ENCODE results near the gene ADAM10.
A peak's percentile ranks its signal among the peaks of the same experiment; 100 is the strongest.

The ADAM10 gene

GRCh38 chr15:58749532-58750337, at the start of gene ADAM10:
TSS of gene ADAM10 (minus strand) at chr15:58749707. CDS start at chr15:58749534, 173 bp downstream.
- H3K4me1 ChIP-seq (ENCODE audit: insufficient read depth, low read length), result peaks cover 19% of the 10 kb centered on the region

DNA sequence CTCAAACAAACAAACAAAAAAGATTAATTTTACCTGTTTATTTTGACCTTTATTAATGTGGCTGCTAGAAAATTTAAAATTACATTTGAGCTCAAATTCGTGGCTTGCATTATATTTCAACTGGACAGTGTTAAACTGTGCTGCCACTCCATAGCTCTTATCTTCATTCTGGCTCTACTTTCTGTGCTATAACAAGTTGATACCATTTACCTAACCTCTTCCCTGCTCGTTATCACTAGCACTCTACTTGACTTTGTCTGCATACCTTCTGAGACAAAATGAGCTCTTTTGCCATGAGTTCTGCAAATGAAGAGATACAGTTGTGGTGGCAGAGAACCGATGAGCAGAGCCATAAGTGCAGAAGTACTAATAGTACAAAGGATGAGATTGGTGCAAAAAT, 48.0 kb upstream of the ADAM10 start:
- Histone ChIP-seq H3K4me1 (ENCODE audit: insufficient read depth, low read length) (no peaks in the 10 kb centered on the region), H3K36me3 (ENCODE audit: insufficient read depth, low read length) (peaks cover 4% of the 10 kb centered on the region), H3K9me3 (ENCODE audit: low read length) (peaks cover 4% of the 10 kb centered on the region), H2AFZ (ENCODE audit: low read depth, low read length) (no peak overlapping the region), H3K4me3 (ENCODE audit: low read length) (no peak overlapping the region), H3K27me3 (ENCODE audit: insufficient read depth, low read length) (no peaks in the 10 kb centered on the region)

More at GRCh38 chr15:58749532-58750337, at the start of gene ADAM10:
- Histone ChIP-seq H2AFZ (ENCODE audit: low read depth, low read length) (peak within 1 kb of the TSS; percentile 93), H3K27me3 (ENCODE audit: insufficient read depth, low read length) (no peaks in the 10 kb centered on the region), H3K4me3 (ENCODE audit: low read length) (peak within 1 kb of the TSS; percentile 92), H3K36me3 (ENCODE audit: insufficient read depth, low read length) (no peaks in the 10 kb centered on the region), H3K9me3 (ENCODE audit: low read length) (no peaks in the 10 kb centered on the region)

DNA sequence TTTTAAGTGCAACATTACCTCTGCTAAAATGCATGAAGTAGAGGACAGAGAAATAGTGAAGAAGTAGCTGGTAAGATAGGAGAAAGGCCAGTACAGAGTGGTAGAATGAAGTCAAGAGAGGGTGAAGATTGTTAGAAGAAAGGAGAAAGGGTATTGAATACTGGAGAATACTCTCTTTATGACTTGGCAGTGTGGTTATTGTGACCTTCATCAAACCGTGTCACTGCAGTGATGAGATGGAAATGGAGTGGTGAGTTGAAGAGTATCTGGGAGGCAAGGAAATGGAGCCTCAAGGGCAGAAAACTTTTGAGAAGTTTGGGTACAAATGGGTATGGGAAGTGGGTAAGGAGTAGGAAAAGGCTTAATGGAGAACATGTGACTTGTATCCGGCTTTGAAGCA, 46.3 kb upstream of the ADAM10 start:
- H3K9me3 ChIP-seq (ENCODE audit: low read length), result peaks cover 4% of the 10 kb centered on the region
- H3K36me3 ChIP-seq (ENCODE audit: insufficient read depth, low read length), result peaks cover 4% of the 10 kb centered on the region
- no peak overlapping the region for H3K4me3 ChIP-seq (ENCODE audit: low read length)
- no peaks in the 10 kb centered on the region for H3K27me3 ChIP-seq (ENCODE audit: insufficient read depth, low read length)
- no peak overlapping the region for H2AFZ ChIP-seq (ENCODE audit: low read depth, low read length)
- no peaks in the 10 kb centered on the region for H3K4me1 ChIP-seq (ENCODE audit: insufficient read depth, low read length)

DNA sequence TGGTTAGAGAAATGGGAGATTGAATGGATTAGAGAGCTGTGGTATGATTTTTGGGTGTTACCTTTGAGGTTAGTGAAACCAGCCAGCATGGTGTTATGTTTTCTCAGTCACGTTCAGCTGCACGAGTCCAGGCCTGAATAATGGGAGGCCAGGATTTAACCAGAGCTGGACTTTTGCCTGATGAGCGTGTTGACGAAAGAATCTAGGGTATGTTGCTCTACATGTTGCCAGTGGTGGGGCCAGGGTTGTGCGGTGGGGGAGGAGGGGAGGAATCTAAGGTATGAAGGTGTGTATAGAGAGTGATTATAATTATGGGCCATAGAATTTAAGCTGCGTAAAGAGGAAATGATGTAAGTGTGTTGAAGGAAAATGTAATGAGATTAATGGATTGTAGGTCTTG, 44.4 kb upstream of the ADAM10 start:
- Histone ChIP-seq H2AFZ (ENCODE audit: low read depth, low read length) (no peak overlapping the region), H3K9me3 (ENCODE audit: low read length) (peaks cover 3% of the 10 kb centered on the region), H3K4me3 (ENCODE audit: low read length) (no peak overlapping the region), H3K27me3 (ENCODE audit: insufficient read depth, low read length) (no peaks in the 10 kb centered on the region), H3K4me1 (ENCODE audit: insufficient read depth, low read length) (no peaks in the 10 kb centered on the region), H3K36me3 (ENCODE audit: insufficient read depth, low read length) (peaks cover 7% of the 10 kb centered on the region)

DNA sequence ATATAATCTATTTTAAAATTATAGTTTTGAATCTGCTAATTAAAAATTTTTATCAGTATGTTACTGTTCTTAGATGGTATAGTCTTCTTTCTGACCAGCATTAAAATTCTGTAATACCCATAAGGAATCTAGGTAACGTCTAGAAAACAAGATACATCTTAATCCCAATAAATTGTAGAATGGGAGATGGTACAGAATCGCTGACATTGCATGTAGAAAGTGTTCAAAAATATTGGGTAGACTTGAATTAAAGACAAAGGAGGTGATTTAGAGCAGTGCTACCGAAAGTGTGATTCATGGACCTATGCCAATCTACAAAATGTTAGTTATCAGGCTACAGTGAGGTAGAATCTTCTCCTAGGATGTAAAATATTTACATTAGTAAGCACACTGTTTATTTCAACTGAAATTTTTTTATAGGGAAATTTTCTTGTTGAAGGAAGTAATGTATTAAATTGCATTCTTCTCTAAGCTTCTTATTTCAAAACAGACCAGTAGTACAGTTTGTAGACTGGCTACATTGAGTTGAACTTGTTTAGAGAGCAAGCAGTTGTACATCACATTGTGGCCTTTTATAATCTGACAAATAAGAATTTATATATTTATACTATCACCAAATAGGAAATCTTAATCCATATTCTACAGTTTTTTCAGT, 38.7 kb upstream of the ADAM10 start:
- Histone ChIP-seq H2AFZ (ENCODE audit: low read depth, low read length) (no peak overlapping the region), H3K9me3 (ENCODE audit: low read length) (peaks cover 4% of the 10 kb centered on the region), H3K4me3 (ENCODE audit: low read length) (no peak overlapping the region), H3K36me3 (ENCODE audit: insufficient read depth, low read length) (peaks cover 9% of the 10 kb centered on the region), H3K4me1 (ENCODE audit: insufficient read depth, low read length) (no peaks in the 10 kb centered on the region), H3K27me3 (ENCODE audit: insufficient read depth, low read length) (no peaks in the 10 kb centered on the region)

DNA sequence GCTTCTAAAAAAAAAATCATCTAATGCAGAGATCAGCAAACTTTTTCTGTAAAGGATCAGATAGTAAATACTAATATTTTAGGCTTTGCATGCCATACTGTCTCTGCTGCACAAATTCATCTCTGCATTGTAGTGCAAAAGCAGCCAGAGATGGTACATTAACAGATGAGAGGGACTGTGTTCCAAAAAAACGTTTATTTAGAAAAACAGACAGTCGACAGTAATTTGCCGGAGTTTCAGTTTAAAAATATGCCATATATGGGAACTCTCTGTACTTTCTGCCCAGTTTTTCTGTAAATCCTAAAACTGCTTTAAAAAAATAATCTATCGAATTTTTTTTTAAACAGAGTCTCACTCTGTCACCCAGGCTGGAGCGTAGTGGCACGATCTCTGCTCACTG, 35.8 kb upstream of the ADAM10 start:
- Histone ChIP-seq H3K9me3 (ENCODE audit: low read length) (peaks cover 2% of the 10 kb centered on the region), H2AFZ (ENCODE audit: low read depth, low read length) (no peak overlapping the region), H3K27me3 (ENCODE audit: insufficient read depth, low read length) (no peaks in the 10 kb centered on the region), H3K36me3 (ENCODE audit: insufficient read depth, low read length) (peaks cover 7% of the 10 kb centered on the region), H3K4me3 (ENCODE audit: low read length) (no peak overlapping the region), H3K4me1 (ENCODE audit: insufficient read depth, low read length) (no peaks in the 10 kb centered on the region)

DNA sequence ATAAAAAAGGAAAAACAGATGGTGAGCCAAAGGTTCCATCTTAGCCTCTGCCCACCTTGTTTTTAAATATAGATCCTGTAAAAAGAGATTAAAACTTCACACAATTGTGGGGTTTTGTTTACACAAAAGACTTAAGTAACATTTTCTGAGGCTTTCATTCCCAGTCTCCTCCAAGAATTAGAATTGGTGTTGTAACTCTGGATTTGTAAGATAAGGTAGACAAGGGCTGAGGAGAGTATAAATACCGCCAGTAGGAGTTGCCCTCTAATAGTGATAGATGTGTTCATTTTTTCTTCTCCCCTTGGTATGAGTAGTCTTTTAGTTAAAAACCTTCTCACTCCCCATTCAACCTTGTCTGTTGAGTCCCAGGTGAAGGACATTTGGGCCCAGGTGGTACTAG, 30.0 kb upstream of the ADAM10 start:
- Histone ChIP-seq H2AFZ (ENCODE audit: low read depth, low read length) (no peak overlapping the region), H3K4me3 (ENCODE audit: low read length) (no peak overlapping the region), H3K4me1 (ENCODE audit: insufficient read depth, low read length) (no peaks in the 10 kb centered on the region), H3K36me3 (ENCODE audit: insufficient read depth, low read length) (peaks cover 2% of the 10 kb centered on the region), H3K27me3 (ENCODE audit: insufficient read depth, low read length) (no peaks in the 10 kb centered on the region), H3K9me3 (ENCODE audit: low read length) (peaks cover 2% of the 10 kb centered on the region)

- no peaks in the 10 kb centered on the region for H3K27me3 ChIP-seq (ENCODE audit: insufficient read depth, low read length)
- H2AFZ ChIP-seq (ENCODE audit: low read depth, low read length), result no peak overlapping the region
- H3K4me1 ChIP-seq (ENCODE audit: insufficient read depth, low read length), result peaks cover 13% of the 10 kb centered on the region
- H3K9me3 ChIP-seq (ENCODE audit: low read length), result no peaks in the 10 kb centered on the region
- H3K36me3 ChIP-seq (ENCODE audit: insufficient read depth, low read length), result no peaks in the 10 kb centered on the region
- no peak overlapping the region for H3K4me3 ChIP-seq (ENCODE audit: low read length)
Measured at GRCh38 chr15:58777107-58777506, 27.6 kb upstream of the ADAM10 start.

DNA sequence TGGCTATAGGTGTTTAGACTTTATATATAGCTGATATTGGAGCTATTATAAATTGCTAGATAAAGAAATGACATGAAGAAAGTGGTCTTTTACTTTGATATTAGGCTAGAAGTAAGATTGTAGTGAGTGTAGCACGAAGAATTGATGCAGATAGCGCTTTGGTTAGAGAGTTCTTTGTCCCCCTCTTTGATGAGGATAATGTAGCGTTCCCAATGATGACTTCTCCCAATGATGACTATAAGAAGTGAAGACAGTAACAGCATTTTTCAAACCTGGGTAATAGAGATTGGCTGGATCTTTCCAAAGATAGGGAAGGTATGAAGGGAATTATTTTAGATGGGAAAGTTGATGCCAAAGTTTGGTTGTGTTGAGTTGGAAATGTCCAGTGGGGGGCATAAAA, 25.9 kb upstream of the ADAM10 start:
- H3K27me3 ChIP-seq (ENCODE audit: insufficient read depth, low read length), result no peaks in the 10 kb centered on the region
- no peaks in the 10 kb centered on the region for H3K36me3 ChIP-seq (ENCODE audit: insufficient read depth, low read length)
- no peak overlapping the region for H3K4me3 ChIP-seq (ENCODE audit: low read length)
- H2AFZ ChIP-seq (ENCODE audit: low read depth, low read length), result no peak overlapping the region
- H3K9me3 ChIP-seq (ENCODE audit: low read length), result no peaks in the 10 kb centered on the region
- H3K4me1 ChIP-seq (ENCODE audit: insufficient read depth, low read length), result peaks cover 15% of the 10 kb centered on the region

- Histone ChIP-seq H3K4me3 (ENCODE audit: low read length) (peak overlapping the region; percentile 65), H3K27me3 (ENCODE audit: insufficient read depth, low read length) (no peaks in the 10 kb centered on the region), H3K9me3 (ENCODE audit: low read length) (no peaks in the 10 kb centered on the region), H3K36me3 (ENCODE audit: insufficient read depth, low read length) (no peaks in the 10 kb centered on the region), H3K4me1 (ENCODE audit: insufficient read depth, low read length) (peaks cover 21% of the 10 kb centered on the region), H2AFZ (ENCODE audit: low read depth, low read length) (no peak overlapping the region)
Measured at GRCh38 chr15:58773024-58773423, 23.5 kb upstream of the ADAM10 start.

- peak overlapping the region; percentile 57 for H2AFZ ChIP-seq (ENCODE audit: low read depth, low read length)
- no peaks in the 10 kb centered on the region for H3K9me3 ChIP-seq (ENCODE audit: low read length)
- H3K36me3 ChIP-seq (ENCODE audit: insufficient read depth, low read length), result no peaks in the 10 kb centered on the region
- no peaks in the 10 kb centered on the region for H3K27me3 ChIP-seq (ENCODE audit: insufficient read depth, low read length)
- peaks cover 21% of the 10 kb centered on the region for H3K4me1 ChIP-seq (ENCODE audit: insufficient read depth, low read length)
- H3K4me3 ChIP-seq (ENCODE audit: low read length), result peak overlapping the region; percentile 65
Measured at GRCh38 chr15:58771621-58772250, 22.2 kb upstream of the ADAM10 start.

DNA sequence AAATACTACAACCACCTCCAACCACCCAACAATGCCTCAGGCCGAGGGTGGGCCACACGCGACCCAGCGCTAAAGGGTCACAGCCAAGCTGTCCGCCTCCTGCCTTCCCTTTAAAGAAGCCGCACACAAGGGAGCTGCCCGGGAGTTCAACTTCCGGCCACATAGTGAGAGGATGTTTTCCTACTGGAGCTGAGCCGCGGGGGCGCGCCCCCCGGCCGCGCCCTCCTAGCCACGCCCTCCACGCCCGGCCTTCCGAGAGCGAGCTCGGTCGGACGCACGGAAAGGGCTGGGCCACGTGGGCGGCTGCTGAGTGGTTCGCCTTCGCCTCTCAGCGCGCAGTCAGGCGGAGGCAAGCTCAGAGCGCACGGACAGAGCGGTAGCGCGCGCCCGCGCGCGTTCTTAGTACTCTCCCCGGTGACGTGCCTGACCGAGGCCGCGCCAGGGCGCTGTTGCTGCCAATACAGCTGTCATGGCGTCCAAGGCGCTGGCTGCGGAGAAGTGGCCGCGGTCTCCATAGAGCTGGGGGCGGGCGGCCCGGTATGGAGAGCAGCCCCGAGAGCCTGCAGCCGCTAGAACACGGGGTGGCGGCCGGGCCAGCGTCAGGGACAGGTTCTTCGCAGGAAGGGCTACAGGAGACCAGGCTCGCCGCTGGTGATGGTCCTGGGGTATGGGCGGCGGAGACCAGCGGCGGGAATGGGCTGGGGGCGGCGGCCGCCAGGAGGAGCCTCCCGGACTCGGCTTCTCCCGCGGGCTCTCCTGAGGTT, 21.5 kb upstream of the ADAM10 start, which contains the start of gene MINDY2:
TSS of gene MINDY2 (plus strand) at position 446 of the 764 bp plus-strand sequence. CDS start at position 540, 94 bp downstream.
- Histone ChIP-seq H3K9me3 (ENCODE audit: low read length) (no peaks in the 10 kb centered on the region), H3K27me3 (ENCODE audit: insufficient read depth, low read length) (no peaks in the 10 kb centered on the region), H3K4me3 (ENCODE audit: low read length) (peak within 1 kb of the TSS; percentile 65), H2AFZ (ENCODE audit: low read depth, low read length) (peak within 1 kb of the TSS; percentile 78), H3K36me3 (ENCODE audit: insufficient read depth, low read length) (no peaks in the 10 kb centered on the region), H3K4me1 (ENCODE audit: insufficient read depth, low read length) (peaks cover 21% of the 10 kb centered on the region)
